ENCODE measurements around the gene ZNF382. TPM values are rescaled to one million over a fixed set of nuclear protein-coding genes. Genes with fewer than 3 reads are reported as not detected.

ZNF382 gene
- total and polyA plus RNA-seq, 5 donors from 2014 or later: 6.7 to 9.0 (median 8.9) TPM

Other genes starting within 250 kb of the ZNF382 start
- 4.8 TPM for gene ZFP14, start 226.1 kb upstream of the ZNF382 start, total RNA-seq
- gene ZFP14, start 226.1 kb upstream of the ZNF382 start, polyA plus RNA-seq: 1 to 10 TPM; 3.0 to 4.8 (median 3.8) TPM
- gene ZFP82, start 186.7 kb upstream of the ZNF382 start, total RNA-seq: 2.9 TPM
- gene ZFP82, start 186.7 kb upstream of the ZNF382 start, polyA plus RNA-seq: 10 to 100 TPM in 2 of 4 donors, 1 to 10 TPM in 2; 5.4 to 14.4 (median 9.0) TPM
- 7.9 TPM for gene ZNF566, start 115.8 kb upstream of the ZNF382 start, total RNA-seq
- 10 to 100 TPM; 13.9 to 20.7 (median 19.1) TPM for gene ZNF566, start 115.8 kb upstream of the ZNF382 start, polyA plus RNA-seq
- gene ZNF260, start 77.0 kb upstream of the ZNF382 start, total RNA-seq: 3.2 TPM
- gene ZNF260, start 77.0 kb upstream of the ZNF382 start, polyA plus RNA-seq: 10 to 100 TPM in 2 of 4 donors, 1 to 10 TPM in 2; 5.5 to 11.1 (median 8.3) TPM
- gene ZNF529, start 32.0 kb upstream of the ZNF382 start, total RNA-seq: 31.4 TPM
- 1 to 10 TPM; 4.0 to 8.3 (median 5.9) TPM for gene ZNF529, start 32.0 kb upstream of the ZNF382 start, polyA plus RNA-seq
- gene ZNF461, start 61.5 kb downstream of the ZNF382 start, total RNA-seq: 9.4 TPM
- gene ZNF461, start 61.5 kb downstream of the ZNF382 start, polyA plus RNA-seq: 1 to 10 TPM; 1.9 to 6.7 (median 4.8) TPM
- 5.6 TPM for gene ZNF567, start 82.3 kb downstream of the ZNF382 start, total RNA-seq
- 1 to 10 TPM; 6.9 to 9.0 (median 7.8) TPM for gene ZNF567, start 82.3 kb downstream of the ZNF382 start, polyA plus RNA-seq
- 1.7 TPM for gene ZNF850, start 167.5 kb downstream of the ZNF382 start, total RNA-seq
- gene ZNF850, start 167.5 kb downstream of the ZNF382 start, polyA plus RNA-seq: 1 to 10 TPM in 1 of 4 donors, under 1 TPM in 3; 0.47 to 1.7 (median 0.65) TPM
- gene ZNF790, start 233.1 kb downstream of the ZNF382 start, total RNA-seq: 3.7 TPM
- 1 to 10 TPM; 6.2 to 9.4 (median 8.2) TPM for gene ZNF790, start 233.1 kb downstream of the ZNF382 start, polyA plus RNA-seq
- 9.1 TPM for gene ZNF345, start 245.6 kb downstream of the ZNF382 start, total RNA-seq
- 10 to 100 TPM in 2 of 4 donors, 1 to 10 TPM in 2; 6.8 to 12.9 (median 8.7) TPM for gene ZNF345, start 245.6 kb downstream of the ZNF382 start, polyA plus RNA-seq